NB4 (cell line): ENCODE results near the gene ITGAV.

Experiments used
- DNase-seq: peaks from one replicate; pipeline ENCODE4 v3.0.0; 2010; ENCODE audit warnings: low read depth
- H3K4me3 ChIP-seq: one replicate; pipeline ENCODE4 v1.5.1; 2011; ENCODE audit warnings: mild to moderate bottlenecking, low read depth, low read length, moderate library complexity
- MYC ChIP-seq: IDR thresholded peaks from 2 replicates; pipeline ENCODE4 v1.6.1; 2011; ENCODE audit warnings: low read depth, low read length
- POLR2A ChIP-seq: IDR thresholded peaks from 2 replicates; pipeline ENCODE4 v1.6.1; 2011; ENCODE audit warnings: mild to moderate bottlenecking; ENCODE audit not compliant: insufficient read length; ENCODE audit errors: extremely low read depth
- TF ChIP-seq, protein P1 (sequence below): IDR thresholded peaks from 2 replicates; pipeline ENCODE4 v1.6.1; 2011; ENCODE audit warnings: low read depth, low read length
- TF ChIP-seq, protein P2 (sequence below): IDR thresholded peaks from one replicate; pipeline ENCODE4 v1.5.1; 2012; ENCODE audit warnings: low read depth, low read length

ITGAV gene

DNA sequence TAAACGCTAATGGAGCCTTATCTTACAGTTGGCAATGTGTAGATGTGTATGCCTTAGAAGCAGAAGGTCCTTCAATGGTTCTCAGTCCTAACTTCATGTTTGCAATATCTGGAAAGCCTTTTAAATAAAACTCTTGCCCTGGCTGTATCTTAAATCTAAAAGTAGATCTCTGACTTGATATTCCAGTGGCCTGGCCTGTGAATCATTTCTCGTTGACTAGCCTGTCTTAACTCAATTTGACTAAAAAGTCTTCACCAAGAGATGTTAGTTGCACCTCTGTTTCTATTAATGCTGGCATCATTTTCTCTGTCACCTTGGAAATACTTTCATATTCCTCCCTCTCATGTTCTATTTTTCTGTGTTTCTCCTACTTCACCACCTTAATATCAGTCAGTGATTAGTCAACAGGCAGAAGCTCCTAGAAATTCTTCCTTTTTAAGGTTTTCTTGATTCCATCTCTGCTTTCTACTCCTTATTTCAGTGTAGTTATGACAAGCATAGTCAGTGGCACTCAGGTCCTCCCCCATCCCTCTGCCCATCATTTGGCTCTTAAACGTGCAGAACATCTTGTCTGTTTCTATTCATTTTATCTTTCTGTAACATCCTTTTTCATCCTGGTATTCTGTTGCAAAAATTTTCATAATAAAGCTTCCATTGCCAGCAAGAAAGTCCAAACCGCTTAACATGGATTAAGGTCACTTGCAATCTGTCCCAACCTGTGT lies 4.3 kb downstream of the ITGAV start:
- TF ChIP-seq, protein P1, sequence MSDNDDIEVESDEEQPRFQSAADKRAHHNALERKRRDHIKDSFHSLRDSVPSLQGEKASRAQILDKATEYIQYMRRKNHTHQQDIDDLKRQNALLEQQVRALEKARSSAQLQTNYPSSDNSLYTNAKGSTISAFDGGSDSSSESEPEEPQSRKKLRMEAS = no peak
- TF ChIP-seq POLR2A (no peak), MYC (no peak)
- TF ChIP-seq, protein P2, sequence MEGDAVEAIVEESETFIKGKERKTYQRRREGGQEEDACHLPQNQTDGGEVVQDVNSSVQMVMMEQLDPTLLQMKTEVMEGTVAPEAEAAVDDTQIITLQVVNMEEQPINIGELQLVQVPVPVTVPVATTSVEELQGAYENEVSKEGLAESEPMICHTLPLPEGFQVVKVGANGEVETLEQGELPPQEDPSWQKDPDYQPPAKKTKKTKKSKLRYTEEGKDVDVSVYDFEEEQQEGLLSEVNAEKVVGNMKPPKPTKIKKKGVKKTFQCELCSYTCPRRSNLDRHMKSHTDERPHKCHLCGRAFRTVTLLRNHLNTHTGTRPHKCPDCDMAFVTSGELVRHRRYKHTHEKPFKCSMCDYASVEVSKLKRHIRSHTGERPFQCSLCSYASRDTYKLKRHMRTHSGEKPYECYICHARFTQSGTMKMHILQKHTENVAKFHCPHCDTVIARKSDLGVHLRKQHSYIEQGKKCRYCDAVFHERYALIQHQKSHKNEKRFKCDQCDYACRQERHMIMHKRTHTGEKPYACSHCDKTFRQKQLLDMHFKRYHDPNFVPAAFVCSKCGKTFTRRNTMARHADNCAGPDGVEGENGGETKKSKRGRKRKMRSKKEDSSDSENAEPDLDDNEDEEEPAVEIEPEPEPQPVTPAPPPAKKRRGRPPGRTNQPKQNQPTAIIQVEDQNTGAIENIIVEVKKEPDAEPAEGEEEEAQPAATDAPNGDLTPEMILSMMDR = no peak
- DNase-seq = no peak
- H3K4me3 ChIP-seq = no peak overlapping the region

DNA sequence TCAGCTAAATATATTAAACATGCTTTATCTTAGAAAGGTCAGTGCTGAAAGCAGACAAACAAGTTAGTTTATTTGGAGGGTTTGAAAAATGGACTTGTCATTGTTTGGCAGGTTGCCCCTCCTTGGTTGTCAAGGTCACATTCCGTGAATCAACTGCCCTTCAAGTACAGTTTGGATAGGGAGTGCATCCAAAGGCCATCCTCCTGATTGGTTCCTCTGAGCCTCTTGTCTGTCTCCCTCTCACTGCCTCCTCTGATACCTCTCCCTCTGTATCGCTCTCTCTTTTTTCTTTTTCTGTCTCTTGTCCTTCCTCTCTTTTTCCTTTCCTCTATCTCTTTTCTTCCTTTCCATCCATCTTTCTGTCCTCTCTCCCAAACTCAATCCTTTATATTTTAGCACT lies 5.4 kb downstream of the ITGAV start:
- no peak for TF ChIP-seq POLR2A
- TF ChIP-seq, protein P1 = no peak
- no peak for TF ChIP-seq MYC
- TF ChIP-seq, protein P2 = no peak
- no peak for DNase-seq
- no peak overlapping the region for H3K4me3 ChIP-seq

DNA sequence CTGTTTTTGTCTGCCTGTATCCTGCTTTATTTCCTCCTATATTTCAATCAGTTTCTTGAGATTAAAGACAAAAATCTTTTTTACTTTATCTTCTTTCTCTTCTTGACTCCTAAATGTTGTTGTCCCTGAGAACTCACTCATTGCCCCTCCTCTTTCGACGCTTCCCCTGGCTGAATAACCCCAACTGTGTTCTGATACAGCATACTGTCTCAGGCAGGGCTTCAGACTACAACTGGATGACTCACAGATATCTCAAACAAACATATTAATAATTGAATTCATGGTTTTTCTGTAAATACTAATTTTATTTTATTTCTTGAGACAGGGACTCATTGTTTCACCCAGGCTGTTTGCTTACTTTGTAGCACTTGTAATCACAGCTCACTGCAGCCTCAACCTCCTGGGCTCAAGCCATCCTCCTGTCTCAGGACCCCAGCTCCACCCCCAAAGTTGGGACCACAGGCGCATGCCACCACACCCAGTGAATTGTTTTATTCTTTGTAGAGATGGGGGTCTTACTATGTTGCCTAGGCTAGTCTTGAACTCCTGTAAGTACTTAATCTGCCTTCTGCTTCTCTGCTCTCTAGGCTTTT lies 9.4 kb downstream of the ITGAV start:
- TF ChIP-seq, protein P2 = no peak
- TF ChIP-seq POLR2A (no peak), MYC (no peak)
- TF ChIP-seq, protein P1 = no peak
- no peak for DNase-seq
- no peak overlapping the region for H3K4me3 ChIP-seq

DNA sequence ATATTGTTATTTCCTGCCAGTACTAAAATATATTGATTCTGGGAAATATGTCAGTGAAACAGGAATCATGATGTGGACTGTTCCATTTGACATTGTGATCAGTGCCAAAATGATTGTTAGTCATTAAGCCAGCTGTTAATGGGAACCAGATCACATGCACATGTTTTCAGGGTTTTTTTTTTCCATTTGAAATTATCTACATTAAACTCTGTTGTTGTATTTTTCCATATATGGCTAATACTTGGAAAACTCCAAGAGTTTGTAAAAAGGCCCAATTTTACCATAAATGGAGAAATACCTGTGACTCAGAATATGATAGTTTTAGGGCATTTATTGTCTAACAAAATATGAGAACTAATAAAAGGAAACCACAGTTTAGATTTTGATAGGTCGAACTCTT lies 13.4 kb downstream of the ITGAV start:
- TF ChIP-seq, protein P2 = no peak
- no peak for TF ChIP-seq POLR2A
- no peak for TF ChIP-seq MYC
- TF ChIP-seq, protein P1 = no peak
- DNase-seq = no peak
- no peak overlapping the region for H3K4me3 ChIP-seq

DNA sequence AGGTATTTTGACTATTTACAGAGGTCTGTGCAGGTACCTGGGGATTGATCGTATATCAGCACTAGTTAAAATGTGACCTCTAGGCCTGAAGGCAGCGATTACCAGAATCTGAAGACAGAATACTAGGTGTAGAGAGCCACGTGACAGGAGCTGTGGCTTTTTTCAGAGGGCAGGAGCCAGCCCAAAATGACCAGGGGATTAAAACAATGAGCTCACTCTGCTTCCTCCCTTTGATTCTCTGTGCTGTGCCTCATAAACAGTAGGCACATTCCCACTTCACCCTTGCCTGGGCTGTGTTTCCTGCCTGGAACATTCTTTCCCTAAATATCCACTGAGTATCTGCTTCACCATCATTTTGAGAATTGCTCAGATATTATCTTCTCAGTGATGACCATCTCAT lies 15.2 kb downstream of the ITGAV start:
- TF ChIP-seq, protein P2 = no peak
- H3K4me3 ChIP-seq = no peak overlapping the region
- no peak for DNase-seq
